GM19467 (cell line): ENCODE results near the gene TSPAN32.
"Not testable (repeated sequence)": the region's sequence is repeated elsewhere in the genome, so short reads cannot be mapped to it uniquely, and the experiment has no call there.

Source experiments
- ATAC-seq: cut with Tn5 transposase; IDR thresholded peaks from one replicate; pipeline ENCODE4 v1.9.1; 2021; ENCODE audit warnings: mild to moderate bottlenecking, moderate library complexity; ENCODE audit not compliant: unreplicated experiment

Gene TSPAN32

GRCh38 chr11:2280208-2280607 is 21.6 kb upstream of the TSPAN32 start:
- ATAC-seq, result no peak

GRCh38 chr11:2286350-2286749 is 15.5 kb upstream of the TSPAN32 start:
- ATAC-seq, result not testable (repeated sequence)

- no peak for ATAC-seq
Observed at GRCh38 chr11:2287091-2287490, 14.7 kb upstream of the TSPAN32 start.

- no peak for ATAC-seq
Observed at GRCh38 chr11:2289350-2289749, 12.5 kb upstream of the TSPAN32 start.

GRCh38 chr11:2289859-2290258 is 12.0 kb upstream of the TSPAN32 start:
- ATAC-seq, result no peak

GRCh38 chr11:2290351-2290841 is 11.4 kb upstream of the TSPAN32 start:
- ATAC-seq, result no peak

- no peak for ATAC-seq
Observed at GRCh38 chr11:2293531-2293971, 8.3 kb upstream of the TSPAN32 start.

- no peak for ATAC-seq
Observed at GRCh38 chr11:2293984-2294925, 7.6 kb upstream of the TSPAN32 start.

- no peak for ATAC-seq
Observed at GRCh38 chr11:2294926-2295290, 6.9 kb upstream of the TSPAN32 start.

GRCh38 chr11:2295971-2296912 is 5.6 kb upstream of the TSPAN32 start:
- ATAC-seq, result no peak

- no peak for ATAC-seq
Observed at GRCh38 chr11:2296913-2297622, 4.7 kb upstream of the TSPAN32 start.

GRCh38 chr11:2297623-2298030 is 4.2 kb upstream of the TSPAN32 start:
- ATAC-seq, result no peak

- ATAC-seq, result no peak
Observed at GRCh38 chr11:2298131-2298794, 3.5 kb upstream of the TSPAN32 start.

GRCh38 chr11:2298795-2299761 is 2.7 kb upstream of the TSPAN32 start:
- ATAC-seq, result no peak

GRCh38 chr11:2299773-2300172 is 2.0 kb upstream of the TSPAN32 start:
- ATAC-seq, result no peak

GRCh38 chr11:2300290-2300935 is 1.4 kb upstream of the TSPAN32 start:
- no peak for ATAC-seq

GRCh38 chr11:2300936-2301630 is 730 bp upstream of the TSPAN32 start:
- ATAC-seq, result no peak

GRCh38 chr11:2302306-2302895 is 588 bp downstream of the TSPAN32 start:
- no peak for ATAC-seq
